ENCODE data around the gene DYNC2H1.

Gene DYNC2H1

DNA sequence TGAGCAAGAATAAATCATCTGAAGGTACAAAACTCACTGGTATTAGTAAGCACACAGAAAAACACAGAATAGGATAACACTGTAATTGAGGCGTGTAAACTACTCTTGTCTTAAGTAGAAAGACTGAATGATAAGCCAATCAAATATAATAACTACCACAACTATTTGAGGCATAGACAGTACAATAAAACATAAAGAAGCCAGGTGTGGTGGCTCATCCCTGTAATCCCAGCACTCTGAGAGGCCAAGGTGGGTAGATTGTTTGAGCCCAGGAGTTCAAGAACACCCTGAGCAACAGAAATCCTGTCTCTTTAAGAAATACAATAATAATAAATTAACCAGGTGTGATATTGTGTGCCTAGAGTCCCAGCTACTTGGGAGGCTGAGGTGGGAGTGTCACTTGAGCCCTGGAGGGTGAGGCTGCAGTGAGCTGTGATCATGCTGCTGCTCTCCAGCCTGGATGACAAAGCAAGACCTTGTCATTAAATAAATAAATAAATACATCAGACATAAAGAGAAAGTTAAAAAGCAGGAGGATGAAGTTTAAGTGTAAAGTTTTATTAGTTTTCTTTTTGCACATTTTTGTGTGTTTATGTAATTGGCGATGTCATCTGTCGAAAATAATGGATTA lies 390.6 kb downstream of the DYNC2H1 start:
- Histone ChIP-seq H3K36me3 (ENCODE audit: control insufficient read depth in 4 of 4, insufficient read depth in 4 of 4, low read length in 3 of 4) (no peaks in the 10 kb centered on the region), H3K27me3 (replicated peaks in 2 of 5; ENCODE audit: control insufficient read depth in 4 of 5, insufficient read depth in 5 of 5, low read length in 4 of 5) (peaks cover 0 to 2% (median 0%) of the 10 kb centered on the region in 5 experiments), H3K4me1 (ENCODE audit: control extremely low read depth in 1 of 4, control insufficient read depth in 4 of 4, insufficient read depth in 4 of 4, low read length in 3 of 4) (no peaks in the 10 kb centered on the region), H3K9me3 (ENCODE audit: control extremely low read depth in 1 of 5, control insufficient read depth in 4 of 5, insufficient read depth in 2 of 5, low read depth in 1 of 5, low read length in 4 of 5) (no peaks in the 10 kb centered on the region), H3K4me3 (ENCODE audit: control insufficient read depth in 1 of 7, extremely low read depth in 1 of 7, insufficient read depth in 4 of 7, low read depth in 2 of 7, low read length in 6 of 7) (no peak overlapping the region), H3K27ac (ENCODE audit: insufficient read depth in 1 of 2, low read depth in 1 of 2, low read length in 2 of 2, poor library complexity in 1 of 2, severe bottlenecking in 2 of 2) (no peak overlapping the region)
- POLR2A ChIA-PET = no interaction called here
- WGBS (ENCODE audit: insufficient coverage) = no CpG with 5 or more reads among the region's 3 CpGs
- CTCF ChIA-PET = no interaction called here
- no peak for DNase-seq

DNA sequence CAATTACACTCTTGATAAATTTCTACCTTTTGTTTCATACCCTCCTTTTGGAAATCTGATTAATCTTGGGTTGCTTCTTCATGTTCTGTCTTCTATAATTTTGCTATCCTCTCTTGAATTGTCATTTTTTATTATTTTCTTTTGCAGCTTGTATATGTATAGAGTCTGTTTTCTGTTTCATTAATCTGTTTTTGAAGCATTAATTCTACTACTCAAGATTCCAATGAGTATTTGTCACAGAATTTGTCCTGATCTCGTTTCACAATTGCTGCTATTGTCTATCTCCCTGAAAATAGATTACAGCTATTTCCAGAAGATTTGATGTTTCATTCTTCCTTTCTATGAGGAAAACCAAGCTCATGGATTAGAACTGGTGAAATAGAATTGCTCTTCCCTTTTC lies 406.1 kb downstream of the DYNC2H1 start:
- DNase-seq = no peak
- ChIA-PET POLR2A (no interaction called here), CTCF (no interaction called here)
- no peak overlapping the region for H3K27ac ChIP-seq (ENCODE audit: insufficient read depth in 1 of 2, low read depth in 1 of 2, low read length in 2 of 2, poor library complexity in 1 of 2, severe bottlenecking in 2 of 2)
- no peaks in the 10 kb centered on the region for H3K36me3 ChIP-seq (ENCODE audit: control insufficient read depth in 4 of 4, insufficient read depth in 4 of 4, low read length in 3 of 4)
- no peaks in the 10 kb centered on the region for H3K4me1 ChIP-seq (ENCODE audit: control extremely low read depth in 1 of 4, control insufficient read depth in 4 of 4, insufficient read depth in 4 of 4, low read length in 3 of 4)
- H3K27me3 ChIP-seq (replicated peaks in 2 of 5; ENCODE audit: control insufficient read depth in 4 of 5, insufficient read depth in 5 of 5, low read length in 4 of 5) = no peaks in the 10 kb centered on the region
- WGBS (ENCODE audit: insufficient coverage) = 100% methylated on average over 1 of the region's 1 CpG
- H3K4me3 ChIP-seq (ENCODE audit: control insufficient read depth in 1 of 7, extremely low read depth in 1 of 7, insufficient read depth in 4 of 7, low read depth in 2 of 7, low read length in 6 of 7) = no peak overlapping the region
- no peaks in the 10 kb centered on the region for H3K9me3 ChIP-seq (ENCODE audit: control extremely low read depth in 1 of 5, control insufficient read depth in 4 of 5, insufficient read depth in 2 of 5, low read depth in 1 of 5, low read length in 4 of 5)

- ChIA-PET CTCF (no interaction called here), POLR2A (no interaction called here)
- DNase-seq = no peak
- Histone ChIP-seq H3K27me3 (replicated peaks in 2 of 5; ENCODE audit: control insufficient read depth in 4 of 5, insufficient read depth in 5 of 5, low read length in 4 of 5) (no peaks in the 10 kb centered on the region), H3K4me3 (ENCODE audit: control insufficient read depth in 1 of 7, extremely low read depth in 1 of 7, insufficient read depth in 4 of 7, low read depth in 2 of 7, low read length in 6 of 7) (no peak overlapping the region), H3K27ac (ENCODE audit: insufficient read depth in 1 of 2, low read depth in 1 of 2, low read length in 2 of 2, poor library complexity in 1 of 2, severe bottlenecking in 2 of 2) (no peak overlapping the region), H3K9me3 (ENCODE audit: control extremely low read depth in 1 of 5, control insufficient read depth in 4 of 5, insufficient read depth in 2 of 5, low read depth in 1 of 5, low read length in 4 of 5) (no peaks in the 10 kb centered on the region), H3K4me1 (ENCODE audit: control extremely low read depth in 1 of 4, control insufficient read depth in 4 of 4, insufficient read depth in 4 of 4, low read length in 3 of 4) (peaks cover 0 to 8% (median 1%) of the 10 kb centered on the region in 4 experiments), H3K36me3 (ENCODE audit: control insufficient read depth in 4 of 4, insufficient read depth in 4 of 4, low read length in 3 of 4) (no peaks in the 10 kb centered on the region)
- no CpG with 5 or more reads among the region's 3 CpGs for WGBS (ENCODE audit: insufficient coverage)
These were observed 411.6 kb downstream of the DYNC2H1 start for GRCh38 chr11:103520792-103521191.

DNA sequence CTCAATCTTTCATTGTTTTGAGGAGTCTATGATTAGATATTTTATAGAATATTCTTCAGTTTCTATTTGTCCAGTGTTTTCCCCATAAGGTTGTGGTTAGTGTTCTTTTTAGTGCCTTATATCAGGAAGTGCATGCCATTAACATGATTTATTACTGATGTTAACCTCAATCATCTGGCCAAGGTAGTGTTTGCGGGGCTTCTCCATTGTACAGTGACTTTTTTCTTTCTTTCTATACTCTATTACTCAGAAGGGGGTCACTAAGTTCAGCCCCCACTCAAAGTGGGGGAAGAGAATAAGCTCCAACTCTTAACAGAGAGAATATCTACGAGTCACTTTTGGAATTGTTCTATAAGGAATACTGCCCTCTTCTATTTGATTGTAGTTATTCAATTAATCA lies 415.8 kb downstream of the DYNC2H1 start:
- peaks cover 0 to 8% (median 1%) of the 10 kb centered on the region in 4 experiments for H3K4me1 ChIP-seq (ENCODE audit: control extremely low read depth in 1 of 4, control insufficient read depth in 4 of 4, insufficient read depth in 4 of 4, low read length in 3 of 4)
- H3K36me3 ChIP-seq (ENCODE audit: control insufficient read depth in 4 of 4, insufficient read depth in 4 of 4, low read length in 3 of 4) = no peaks in the 10 kb centered on the region
- no peak overlapping the region for H3K27ac ChIP-seq (ENCODE audit: insufficient read depth in 1 of 2, low read depth in 1 of 2, low read length in 2 of 2, poor library complexity in 1 of 2, severe bottlenecking in 2 of 2)
- H3K27me3 ChIP-seq (replicated peaks in 2 of 5; ENCODE audit: control insufficient read depth in 4 of 5, insufficient read depth in 5 of 5, low read length in 4 of 5) = peaks cover 0 to 2% (median 0%) of the 10 kb centered on the region in 5 experiments
- H3K4me3 ChIP-seq (ENCODE audit: control insufficient read depth in 1 of 7, extremely low read depth in 1 of 7, insufficient read depth in 4 of 7, low read depth in 2 of 7, low read length in 6 of 7) = no peak overlapping the region
- ChIA-PET POLR2A (no interaction called here), CTCF (no interaction called here)
- peak in 1 of 3 donors; percentile 11 for DNase-seq
- H3K9me3 ChIP-seq (ENCODE audit: control extremely low read depth in 1 of 5, control insufficient read depth in 4 of 5, insufficient read depth in 2 of 5, low read depth in 1 of 5, low read length in 4 of 5) = no peaks in the 10 kb centered on the region
- no CpG with 5 or more reads among the region's 2 CpGs for WGBS (ENCODE audit: insufficient coverage)

- 88% methylated on average over 1 of the region's 3 CpGs for WGBS (ENCODE audit: insufficient coverage)
- H3K27ac ChIP-seq (ENCODE audit: insufficient read depth in 1 of 2, low read depth in 1 of 2, low read length in 2 of 2, poor library complexity in 1 of 2, severe bottlenecking in 2 of 2) = no peak overlapping the region
- no peaks in the 10 kb centered on the region for H3K9me3 ChIP-seq (ENCODE audit: control extremely low read depth in 1 of 5, control insufficient read depth in 4 of 5, insufficient read depth in 2 of 5, low read depth in 1 of 5, low read length in 4 of 5)
- CTCF ChIA-PET = interaction anchor here (0.8 to 1.4 kb wide), 2 partner anchors 9 to 80 kb away, joined by 3 read pairs; no protein-coding TSS in a partner anchor
- peaks cover 0 to 2% (median 0%) of the 10 kb centered on the region in 5 experiments for H3K27me3 ChIP-seq (replicated peaks in 2 of 5; ENCODE audit: control insufficient read depth in 4 of 5, insufficient read depth in 5 of 5, low read length in 4 of 5)
- peaks cover 0 to 8% (median 1%) of the 10 kb centered on the region in 4 experiments for H3K4me1 ChIP-seq (ENCODE audit: control extremely low read depth in 1 of 4, control insufficient read depth in 4 of 4, insufficient read depth in 4 of 4, low read length in 3 of 4)
- POLR2A ChIA-PET = no interaction called here
- DNase-seq = no peak
- H3K36me3 ChIP-seq (ENCODE audit: control insufficient read depth in 4 of 4, insufficient read depth in 4 of 4, low read length in 3 of 4) = no peaks in the 10 kb centered on the region
- no peak overlapping the region for H3K4me3 ChIP-seq (ENCODE audit: control insufficient read depth in 1 of 7, extremely low read depth in 1 of 7, insufficient read depth in 4 of 7, low read depth in 2 of 7, low read length in 6 of 7)
These were observed 418.8 kb downstream of the DYNC2H1 start for GRCh38 chr11:103528046-103528445.

- 85% methylated on average over 1 of the region's 2 CpGs for WGBS (ENCODE audit: insufficient coverage)
- CTCF ChIA-PET = no interaction called here
These were observed 419.4 kb downstream of the DYNC2H1 start for GRCh38 chr11:103528596-103528995.

GRCh38 chr11:103529181-103529684 lies 420.0 kb downstream of the DYNC2H1 start:
- no peak overlapping the region for H3K27ac ChIP-seq (ENCODE audit: insufficient read depth in 1 of 2, low read depth in 1 of 2, low read length in 2 of 2, poor library complexity in 1 of 2, severe bottlenecking in 2 of 2)
- CTCF ChIA-PET = no interaction called here
- H3K36me3 ChIP-seq (ENCODE audit: control insufficient read depth in 4 of 4, insufficient read depth in 4 of 4, low read length in 3 of 4) = no peaks in the 10 kb centered on the region
- 90% methylated on average over 1 of the region's 4 CpGs for WGBS (ENCODE audit: insufficient coverage)
- no peak for DNase-seq
- no peak overlapping the region for H3K4me3 ChIP-seq (ENCODE audit: control insufficient read depth in 1 of 7, extremely low read depth in 1 of 7, insufficient read depth in 4 of 7, low read depth in 2 of 7, low read length in 6 of 7)
- POLR2A ChIA-PET = no interaction called here
- peaks cover 0 to 2% (median 0%) of the 10 kb centered on the region in 5 experiments for H3K27me3 ChIP-seq (replicated peaks in 2 of 5; ENCODE audit: control insufficient read depth in 4 of 5, insufficient read depth in 5 of 5, low read length in 4 of 5)
- no peaks in the 10 kb centered on the region for H3K9me3 ChIP-seq (ENCODE audit: control extremely low read depth in 1 of 5, control insufficient read depth in 4 of 5, insufficient read depth in 2 of 5, low read depth in 1 of 5, low read length in 4 of 5)
- peaks cover 0 to 8% (median 1%) of the 10 kb centered on the region in 4 experiments for H3K4me1 ChIP-seq (ENCODE audit: control extremely low read depth in 1 of 4, control insufficient read depth in 4 of 4, insufficient read depth in 4 of 4, low read length in 3 of 4)

More at GRCh38 chr11:103528596-103528995, 419.4 kb downstream of the DYNC2H1 start:
- H3K27ac ChIP-seq (ENCODE audit: insufficient read depth in 1 of 2, low read depth in 1 of 2, low read length in 2 of 2, poor library complexity in 1 of 2, severe bottlenecking in 2 of 2) = no peak overlapping the region
- no peaks in the 10 kb centered on the region for H3K36me3 ChIP-seq (ENCODE audit: control insufficient read depth in 4 of 4, insufficient read depth in 4 of 4, low read length in 3 of 4)
- H3K27me3 ChIP-seq (replicated peaks in 2 of 5; ENCODE audit: control insufficient read depth in 4 of 5, insufficient read depth in 5 of 5, low read length in 4 of 5) = peaks cover 0 to 2% (median 0%) of the 10 kb centered on the region in 5 experiments
- POLR2A ChIA-PET = no interaction called here
- DNase-seq = no peak
- H3K9me3 ChIP-seq (ENCODE audit: control extremely low read depth in 1 of 5, control insufficient read depth in 4 of 5, insufficient read depth in 2 of 5, low read depth in 1 of 5, low read length in 4 of 5) = no peaks in the 10 kb centered on the region
- no peak overlapping the region for H3K4me3 ChIP-seq (ENCODE audit: control insufficient read depth in 1 of 7, extremely low read depth in 1 of 7, insufficient read depth in 4 of 7, low read depth in 2 of 7, low read length in 6 of 7)
- peaks cover 0 to 8% (median 1%) of the 10 kb centered on the region in 4 experiments for H3K4me1 ChIP-seq (ENCODE audit: control extremely low read depth in 1 of 4, control insufficient read depth in 4 of 4, insufficient read depth in 4 of 4, low read length in 3 of 4)

All from common myeloid progenitor, CD34-positive (primary cell).